ENCODE measurements around the gene CTNND2. TPM values are rescaled to one million over a fixed set of nuclear protein-coding genes. Genes with fewer than 3 reads are reported as not detected.
A peak's percentile ranks its signal among the peaks of the same experiment; 100 is the strongest.

CTNND2 gene
- polyA plus RNA-seq, 1 donor from 2014 or later = 67.0 TPM

GRCh38 chr5:11310158-11310557 lies 594.1 kb downstream of the CTNND2 start:
- Histone ChIP-seq H3K27me3 (ENCODE audit: insufficient read depth, low read depth, low read length) (no peaks in the 10 kb centered on the region), H3K4me3 (ENCODE audit: low read length) (no peak overlapping the region), H3F3A (ENCODE audit: insufficient read depth, low read length, poor library complexity, severe bottlenecking) (no peaks in the 10 kb centered on the region), H3K9ac (ENCODE audit: low read length) (no peak overlapping the region), H3K9me2 (ENCODE audit: insufficient read depth, low read length) (no peaks in the 10 kb centered on the region), H3K79me2 (replicated peaks; ENCODE audit: insufficient read depth, low read length) (no peaks in the 10 kb centered on the region), H3K4me2 (ENCODE audit: low read length) (no peak overlapping the region), H3K9me3 (ENCODE audit: low read length) (no peaks in the 10 kb centered on the region), H3K36me3 (ENCODE audit: insufficient read depth, low read length) (no peaks in the 10 kb centered on the region), H2AFZ (ENCODE audit: low read depth, low read length) (no peak overlapping the region), H4K20me1 (ENCODE audit: insufficient read depth) (no peaks in the 10 kb centered on the region), H3K27ac (ENCODE audit: low read length) (peak overlapping the region; percentile 5)
- TF ChIP-seq TAF1 (IDR thresholded peaks at IDR 0.05; ENCODE audit: low read depth) (no peak), SMC3 (conservative IDR thresholded peaks at IDR 0.05; ENCODE audit: poor library complexity) (no peak), EP300 (conservative IDR thresholded peaks at IDR 0.05; ENCODE audit: poor library complexity, severe bottlenecking) (no peak), POLR2AphosphoS5 (IDR thresholded peaks at IDR 0.05) (no peak), EZH2 (IDR thresholded peaks at IDR 0.05; ENCODE audit: borderline replicate concordance, insufficient read depth, low read length, poor library complexity, severe bottlenecking) (no peak), MXI1 (conservative IDR thresholded peaks at IDR 0.05; ENCODE audit: poor library complexity, severe bottlenecking) (no peak), CTCF (IDR thresholded peaks at IDR 0.05; ENCODE audit: poor library complexity, severe bottlenecking) (no peak), REST (IDR thresholded peaks at IDR 0.05; ENCODE audit: borderline replicate concordance) (no peak), RAD21 (conservative IDR thresholded peaks at IDR 0.05) (no peak)

- Histone ChIP-seq H2AFZ (ENCODE audit: low read depth, low read length) (no peak overlapping the region), H3K9ac (ENCODE audit: low read length) (no peak overlapping the region), H3F3A (ENCODE audit: insufficient read depth, low read length, poor library complexity, severe bottlenecking) (no peaks in the 10 kb centered on the region), H3K36me3 (ENCODE audit: insufficient read depth, low read length) (no peaks in the 10 kb centered on the region), H3K4me2 (ENCODE audit: low read length) (no peak overlapping the region), H3K27ac (ENCODE audit: low read length) (no peak overlapping the region), H3K9me2 (ENCODE audit: insufficient read depth, low read length) (no peaks in the 10 kb centered on the region), H4K20me1 (ENCODE audit: insufficient read depth) (no peaks in the 10 kb centered on the region), H3K79me2 (replicated peaks; ENCODE audit: insufficient read depth, low read length) (no peaks in the 10 kb centered on the region), H3K27me3 (ENCODE audit: insufficient read depth, low read depth, low read length) (no peaks in the 10 kb centered on the region), H3K9me3 (ENCODE audit: low read length) (no peaks in the 10 kb centered on the region), H3K4me3 (ENCODE audit: low read length) (no peak overlapping the region)
- TF ChIP-seq EZH2 (IDR thresholded peaks at IDR 0.05; ENCODE audit: borderline replicate concordance, insufficient read depth, low read length, poor library complexity, severe bottlenecking) = no peak
- no peak for TF ChIP-seq MXI1 (conservative IDR thresholded peaks at IDR 0.05; ENCODE audit: poor library complexity, severe bottlenecking)
- TF ChIP-seq TAF1 (IDR thresholded peaks at IDR 0.05; ENCODE audit: low read depth) = no peak
- TF ChIP-seq RAD21 (conservative IDR thresholded peaks at IDR 0.05) = no peak
- no peak for TF ChIP-seq EP300 (conservative IDR thresholded peaks at IDR 0.05; ENCODE audit: poor library complexity, severe bottlenecking)
- TF ChIP-seq SMC3 (conservative IDR thresholded peaks at IDR 0.05; ENCODE audit: poor library complexity) = no peak
- no peak for TF ChIP-seq CTCF (IDR thresholded peaks at IDR 0.05; ENCODE audit: poor library complexity, severe bottlenecking)
- TF ChIP-seq REST (IDR thresholded peaks at IDR 0.05; ENCODE audit: borderline replicate concordance) = no peak
- TF ChIP-seq POLR2AphosphoS5 (IDR thresholded peaks at IDR 0.05) = no peak
These were observed 597.9 kb downstream of the CTNND2 start for GRCh38 chr5:11306365-11306764.
